GM13976 (cell line): Measurements from ENCODE around the gene C9orf43.

Source experiments
- DNase-seq: peaks from one replicate; pipeline ENCODE4 v3.0.0; 2012; ENCODE audit warnings: low spot score
- CTCF ChIP-seq: IDR thresholded peaks from 2 replicates; pipeline ENCODE4 v1.5.1; 2012; ENCODE audit warnings: borderline replicate concordance, mild to moderate bottlenecking; ENCODE audit not compliant: insufficient read depth; ENCODE audit errors: extremely low read depth, missing control alignments, control extremely low read depth
- in situ Hi-C: fragments of 300-500 bp; cut with MboI; formaldehyde crosslinking; loops from one replicate; pipeline ENCODE4 v1.12.0; 2022; ENCODE audit warnings: low sequenced_read_pairs, mixed read lengths, inconsistent platforms; ENCODE audit not compliant: unreplicated experiment

The C9orf43 gene

GRCh38 chr9:113393281-113393680 lies 17.3 kb upstream of the C9orf43 start:
- in situ Hi-C loops: no loop called here
- TF ChIP-seq CTCF: no peak
- no peak for DNase-seq

GRCh38 chr9:113395000-113395861 lies 15.3 kb upstream of the C9orf43 start:
- peak; percentile 16 for DNase-seq
- no peak for TF ChIP-seq CTCF
- in situ Hi-C loops: no loop called here

GRCh38 chr9:113397203-113397631 lies 13.3 kb upstream of the C9orf43 start:
- no peak for DNase-seq
- no peak for TF ChIP-seq CTCF
- in situ Hi-C loops: no loop called here

- in situ Hi-C loops: no loop called here
- TF ChIP-seq CTCF: no peak
- DNase-seq: no peak
Measured at GRCh38 chr9:113398796-113399195, 11.8 kb upstream of the C9orf43 start.

- in situ Hi-C loops: no loop called here
- DNase-seq: no peak
- no peak for TF ChIP-seq CTCF
Measured at GRCh38 chr9:113399646-113400200, 10.8 kb upstream of the C9orf43 start.

- in situ Hi-C loops: no loop called here
- peak; percentile 100 for DNase-seq
- peak; percentile 99 for TF ChIP-seq CTCF
Measured at GRCh38 chr9:113401027-113401792, 9.3 kb upstream of the C9orf43 start, which contains the start of gene ALAD. TSS of gene ALAD (minus strand) at chr9:113401284. CDS start at chr9:113393559, 7,725 bp downstream.
